K562 (cell line): ENCODE data around the gene NDUFA5. TPM values are rescaled to one million over a fixed set of nuclear protein-coding genes. Genes with fewer than 3 reads are reported as not detected.
A peak's percentile ranks its signal among the peaks of the same experiment; 100 is the strongest.

Experiments
- BCOR ChIP-seq: fragments of 450-650 bp; IDR thresholded peaks from 2 replicates; pipeline ENCODE4 v1.6.1; 2016
- CBX5 ChIP-seq: IDR thresholded peaks from 2 replicates; pipeline ENCODE4 v1.6.1; 2014; ENCODE audit warnings: low read depth, borderline replicate concordance
- ELK1 ChIP-seq: sonication (generic); formaldehyde crosslinking; IDR thresholded peaks from 2 replicates; pipeline ENCODE4 v1.8.1; 2022; ENCODE audit warnings: missing genetic modification reagents
- HINFP ChIP-seq: fragments of 450-650 bp; conservative IDR thresholded peaks from 2 replicates; pipeline ENCODE4 v1.6.1; 2016; ENCODE audit warnings: missing genetic modification characterization, low read depth, mild to moderate bottlenecking, control low read depth, missing compliant biosample characterization
- IFI16 ChIP-seq: fragments of 250-450 bp; sonication (Bioruptor Pico); IDR thresholded peaks from 2 replicates; pipeline ENCODE4 v2.1.2; 2022; ENCODE audit warnings: mild to moderate bottlenecking, inconsistent platforms
- MITF ChIP-seq: IDR thresholded peaks from 2 replicates; pipeline ENCODE4 v1.6.1; 2014; ENCODE audit warnings: antibody characterized with exemption
- NFIX ChIP-seq: fragments of 250-450 bp; sonication (Bioruptor Pico); IDR thresholded peaks from 2 replicates; pipeline ENCODE4 v1.4.0; 2020; ENCODE audit warnings: low read depth, mild to moderate bottlenecking, moderate library complexity
- ZBTB11 ChIP-seq, 3 experiments: fragments of 200-800 bp in 1 of 3; fragments of 250-450 bp in 1 of 3; fragments of 450-650 bp in 1 of 3; sonication (Bioruptor Pico) in 1 of 3; sonication (Bioruptor generic) in 1 of 3; formaldehyde crosslinking in 1 of 3; IDR thresholded peaks; 2 replicates each; pipeline versions ENCODE4 v1.6.1 to v1.8.0; 2016 to 2022; ENCODE audit warnings: mild to moderate bottlenecking in 2 of 3, missing genetic modification characterization in 2 of 3, missing compliant biosample characterization in 1 of 3, moderate library complexity in 1 of 3
- ZNF3 ChIP-seq: fragments of 250-450 bp; sonication (Bioruptor Pico); IDR thresholded peaks from 2 replicates; pipeline ENCODE4 v1.5.0; 2021; ENCODE audit warnings: mild to moderate bottlenecking, moderate library complexity
- ZNF407 ChIP-seq: fragments of 450-650 bp; IDR thresholded peaks from 2 replicates; pipeline ENCODE4 v1.6.1; 2016; ENCODE audit warnings: low read depth
- polyA plus RNA-seq, 8 experiments: library from polyadenylated mRNA; depleted of rRNA in 4 of 8; stranded (reverse) in 5 of 8; unstranded in 3 of 8; fragments of >200 nt; fragmentation: Nextera tagmentation in 2 of 8; fragmentation: Illumina TruSeq in 1 of 8; extraction: Ambion mirVana in 2 of 8; extraction: Trizol in 1 of 8; gene quantifications; 2 replicates each; pipeline versions ENCODE4 v1.2.1 to v1.2.3, GENCODE V29; 2011 to 2014; ENCODE audit warnings: inconsistent platforms in 1 of 8, missing spikeins in 1 of 8
- total RNA-seq, 7 experiments: library from RNA; depleted of rRNA in 6 of 7; stranded (reverse); fragments of >200 nt in 6 of 7; fragmentation: Illumina TruSeq in 2 of 7; extraction: Trizol in 2 of 7; gene quantifications; 2 replicates each; pipeline versions ENCODE4 v1.2.1 to v1.2.3, GENCODE V29; 2011 to 2021; ENCODE audit warnings: low replicate concordance in 1 of 7

The NDUFA5 gene
- total and polyA plus RNA-seq, 9 of the 15 experiments (the other 6 are each of a cell fraction or from before 2014, with no cell fraction given) = 155 to 677 (median 269) TPM

- TF ChIP-seq NFIX (CRISPR knock-in tag) = no peak
- TF ChIP-seq ELK1 (CRISPR knock-in tag) = no peak
- no peak for TF ChIP-seq IFI16
- 0 out of 2 replicates have a peak, but pooled peaks have one; percentile 59 for TF ChIP-seq CBX5
- TF ChIP-seq ZNF3 (CRISPR knock-in tag) = no peak
- TF ChIP-seq BCOR = peak; percentile 59; the same call in 1 of the 2 replicates
- no peak for TF ChIP-seq ZBTB11 (CRISPR knock-in tag; IDR thresholded peaks at IDR 0.05)
- no peak for TF ChIP-seq HINFP (tag)
- no peak for TF ChIP-seq ZNF407
- no peak for TF ChIP-seq MITF
These were observed 19.4 kb downstream of the NDUFA5 start (continued) for GRCh38 chr7:123538189-123538714.
